ENCODE results near the gene UCK2. TPM values are rescaled to one million over a fixed set of nuclear protein-coding genes. Genes with fewer than 3 reads are reported as not detected.

UCK2 gene
- total RNA-seq, 1 experiment from 2014 or later = 67.2 TPM

- H3K4me1 ChIP-seq = peaks cover 28% of the 10 kb centered on the region
- intact Hi-C loops (cut with micrococcal nuclease; ENCODE audit: unreplicated experiment) = no loop called here
- no peaks in the 10 kb centered on the region for H3K27me3 Mint-ChIP-seq (ENCODE audit: insufficient read depth, unreplicated experiment)
- no peak for DNase-seq
- no peak overlapping the region for H3K4me3 Mint-ChIP-seq (ENCODE audit: unreplicated experiment)
- H3K27ac Mint-ChIP-seq (ENCODE audit: unreplicated experiment) = no peak overlapping the region
- no peaks in the 10 kb centered on the region for H3K9me3 ChIP-seq
- no TSS peak for BruUV-seq (replicated peaks)
- H3K27me3 ChIP-seq (replicated peaks; ENCODE audit: control insufficient read depth, insufficient read depth, low read length) = no peaks in the 10 kb centered on the region
- no peaks in the 10 kb centered on the region for H3K9me3 Mint-ChIP-seq (ENCODE audit: unreplicated experiment)
- POLR2A ChIA-PET = no interaction called here
- H3K36me3 Mint-ChIP-seq (ENCODE audit: insufficient read depth, unreplicated experiment) = peaks cover 12% of the 10 kb centered on the region
- no peaks in the 10 kb centered on the region for H3K36me3 ChIP-seq (ENCODE audit: control insufficient read depth, insufficient read depth, low read length)
- H3K4me1 Mint-ChIP-seq (ENCODE audit: low read depth, unreplicated experiment) = peaks cover 26% of the 10 kb centered on the region
- CTCF ChIA-PET = no interaction called here
- TF ChIP-seq CTCF (IDR thresholded peaks at IDR 0.05; ENCODE audit: insufficient read depth in 1 of 2, low read depth in 1 of 2, low read length in 1 of 2, severe bottlenecking in 1 of 2, unreplicated experiment in 1 of 2) = no peak
- no peak overlapping the region for H3K4me3 ChIP-seq (ENCODE audit: low read depth, low read length)
These were observed 34.5 kb downstream of the UCK2 start for GRCh38 chr1:165861911-165862310.

- Histone ChIP-seq H3K36me3 (ENCODE audit: control insufficient read depth, insufficient read depth, low read length) (no peaks in the 10 kb centered on the region), H3K9me3 (no peaks in the 10 kb centered on the region), H3K4me3 (ENCODE audit: low read depth, low read length) (no peak overlapping the region), H3K4me1 (peaks cover 22% of the 10 kb centered on the region), H3K27me3 (replicated peaks; ENCODE audit: control insufficient read depth, insufficient read depth, low read length) (no peaks in the 10 kb centered on the region)
- no peak for DNase-seq
- ChIA-PET CTCF (no interaction called here), POLR2A (no interaction called here)
- BruUV-seq (replicated peaks) = no TSS peak
- TF ChIP-seq CTCF (IDR thresholded peaks at IDR 0.05; ENCODE audit: insufficient read depth in 1 of 2, low read depth in 1 of 2, low read length in 1 of 2, severe bottlenecking in 1 of 2, unreplicated experiment in 1 of 2) = no peak
- H3K27ac Mint-ChIP-seq (ENCODE audit: unreplicated experiment) = no peak overlapping the region
- H3K36me3 Mint-ChIP-seq (ENCODE audit: insufficient read depth, unreplicated experiment) = peaks cover 12% of the 10 kb centered on the region
- intact Hi-C loops (cut with micrococcal nuclease; ENCODE audit: unreplicated experiment) = no loop called here
- no peak overlapping the region for H3K4me3 Mint-ChIP-seq (ENCODE audit: unreplicated experiment)
- H3K27me3 Mint-ChIP-seq (ENCODE audit: insufficient read depth, unreplicated experiment) = no peaks in the 10 kb centered on the region
- H3K4me1 Mint-ChIP-seq (ENCODE audit: low read depth, unreplicated experiment) = peaks cover 22% of the 10 kb centered on the region
- H3K9me3 Mint-ChIP-seq (ENCODE audit: unreplicated experiment) = no peaks in the 10 kb centered on the region
These were observed 35.0 kb downstream of the UCK2 start for GRCh38 chr1:165862448-165862847.

GRCh38 chr1:165863346-165863745, 35.9 kb downstream of the UCK2 start:
- CTCF ChIA-PET = no interaction called here

More at GRCh38 chr1:165863346-165863745, 35.9 kb downstream of the UCK2 start:
- DNase-seq = no peak
- no peak for TF ChIP-seq CTCF (IDR thresholded peaks at IDR 0.05; ENCODE audit: insufficient read depth in 1 of 2, low read depth in 1 of 2, low read length in 1 of 2, severe bottlenecking in 1 of 2, unreplicated experiment in 1 of 2)
- Mint-ChIP-seq H3K4me1 (ENCODE audit: low read depth, unreplicated experiment) (peaks cover 13% of the 10 kb centered on the region), H3K36me3 (ENCODE audit: insufficient read depth, unreplicated experiment) (peaks cover 10% of the 10 kb centered on the region), H3K27ac (ENCODE audit: unreplicated experiment) (no peak overlapping the region), H3K4me3 (ENCODE audit: unreplicated experiment) (no peak overlapping the region), H3K27me3 (ENCODE audit: insufficient read depth, unreplicated experiment) (no peaks in the 10 kb centered on the region), H3K9me3 (ENCODE audit: unreplicated experiment) (no peaks in the 10 kb centered on the region)
- no peak overlapping the region for H3K4me3 ChIP-seq (ENCODE audit: low read depth, low read length)
- intact Hi-C loops (cut with micrococcal nuclease; ENCODE audit: unreplicated experiment) = no loop called here
- BruUV-seq (replicated peaks) = no TSS peak
- no peaks in the 10 kb centered on the region for H3K9me3 ChIP-seq
- peaks cover 13% of the 10 kb centered on the region for H3K4me1 ChIP-seq
- H3K36me3 ChIP-seq (ENCODE audit: control insufficient read depth, insufficient read depth, low read length) = no peaks in the 10 kb centered on the region
- no peaks in the 10 kb centered on the region for H3K27me3 ChIP-seq (replicated peaks; ENCODE audit: control insufficient read depth, insufficient read depth, low read length)
- POLR2A ChIA-PET = no interaction called here
